ENCODE measurements around the gene TMEM125. TPM values are rescaled to one million over a fixed set of nuclear protein-coding genes. Genes with fewer than 3 reads are reported as not detected.

TMEM125 gene
- total and polyA plus RNA-seq, 2 of the 4 experiments (the other 2 are of a cell fraction), result under 0.01 to 0.03 TPM

- no peak for ATAC-seq (ENCODE audit: low read depth)
- no TSS peak for BruUV-seq (replicated peaks)
- no peak overlapping the region for H2AFZ ChIP-seq (replicated peaks; ENCODE audit: low read length, poor library complexity)
Measured at GRCh38 chr1:43250351-43250761, 19.4 kb upstream of the TMEM125 start.

More at GRCh38 chr1:43250351-43250761, 19.4 kb upstream of the TMEM125 start:
- Histone ChIP-seq H2BK15ac (ENCODE audit: low read depth, low read length) (no peak overlapping the region), H3K4ac (ENCODE audit: low read depth, low read length) (no peak overlapping the region), H4K91ac (ENCODE audit: insufficient read depth, low read depth, low read length) (no peak overlapping the region), H3K56ac (ENCODE audit: extremely low read depth, insufficient read depth, low read length) (no peak overlapping the region), H2BK5ac (ENCODE audit: low read depth, low read length, poor library complexity, severe bottlenecking) (no peak overlapping the region), H3K9me1 (ENCODE audit: insufficient read depth, low read length) (no peaks in the 10 kb centered on the region), H3K4me2 (ENCODE audit: low read depth, low read length) (no peak overlapping the region), H3K79me1 (ENCODE audit: low read depth in 1 of 2, low read length in 2 of 2) (no peaks in the 10 kb centered on the region), H4K5ac (ENCODE audit: low read depth, low read length) (no peak overlapping the region), H3K9me3 (ENCODE audit: control insufficient read depth, insufficient read depth, low read length) (peaks cover 11% of the 10 kb centered on the region), H3K27me3 (ENCODE audit: control insufficient read depth, insufficient read depth, low read length) (peaks cover 31% of the 10 kb centered on the region), H3K36me3 (ENCODE audit: control insufficient read depth, insufficient read depth, low read length) (no peaks in the 10 kb centered on the region), H4K20me1 (ENCODE audit: insufficient read depth, low read length) (no peaks in the 10 kb centered on the region), H3K14ac (replicated peaks; ENCODE audit: low read depth, low read length) (no peak overlapping the region), H3K23ac (ENCODE audit: low read depth, low read length) (no peak overlapping the region), H3K27ac (ENCODE audit: insufficient read depth, low read length) (no peak overlapping the region), H3K18ac (ENCODE audit: low read depth, low read length) (no peak overlapping the region), H3K4me1 (ENCODE audit: control insufficient read depth, insufficient read depth, low read length) (no peaks in the 10 kb centered on the region), H4K8ac (ENCODE audit: low read depth in 2 of 2, low read length in 2 of 2) (no peak overlapping the region), H2BK120ac (ENCODE audit: low read depth, low read length) (no peak overlapping the region), H3K4me3 (ENCODE audit: insufficient read depth, low read depth, low read length) (no peak overlapping the region), H2BK20ac (ENCODE audit: low read depth, low read length) (no peak overlapping the region), H3K9ac (ENCODE audit: low read depth, low read length) (no peak overlapping the region), H2AK5ac (ENCODE audit: low read depth, low read length) (no peak overlapping the region), H2AK9ac (replicated peaks; ENCODE audit: low read depth, low read length, poor library complexity) (no peak overlapping the region)
- in situ Hi-C loops (cut with MboI; ENCODE audit: low sequenced_read_pairs), result no loop called here
- CTCF ChIA-PET, result no interaction called here
- DNase-seq, result no peak
- dilution Hi-C loops (cut with HindIII; ENCODE audit: low sequenced_read_pairs, unreplicated experiment), result no loop called here
- intact Hi-C loops (cut with micrococcal nuclease), result no loop called here
- TF ChIP-seq CHD1 (IDR thresholded peaks at IDR 0.05; ENCODE audit: low read depth, low read length) (no peak), RCOR1 (IDR thresholded peaks at IDR 0.05; ENCODE audit: insufficient replicate concordance, low read length) (no peak), MAFK (IDR thresholded peaks at IDR 0.05; ENCODE audit: low read depth, low read length) (no peak), ELK1 (IDR thresholded peaks at IDR 0.05; ENCODE audit: borderline replicate concordance, low read depth, low read length) (no peak), RFX5 (IDR thresholded peaks at IDR 0.05; ENCODE audit: low read depth, low read length) (no peak), MXI1 (IDR thresholded peaks at IDR 0.05; ENCODE audit: borderline replicate concordance, low read depth, low read length) (no peak)
- POLR2A ChIA-PET (ENCODE audit: unreplicated experiment), result interaction anchor here (0.6 kb wide), 1 partner anchor 179 kb away, joined by 5 read pairs; no protein-coding TSS in a partner anchor
- WGBS, 2 experiments (ENCODE audit: extremely low coverage in 2 of 2, insufficient read length in 1 of 2), result no CpG with 5 or more reads among the region's 3 CpGs

Measured in IMR-90 (cell line).